ENCODE data around the gene TRIP12. TPM values are rescaled to one million over a fixed set of nuclear protein-coding genes. Genes with fewer than 3 reads are reported as not detected.

Gene TRIP12
- total RNA-seq, 2 donors from 2014 or later, result 194 to 200 TPM

DNA sequence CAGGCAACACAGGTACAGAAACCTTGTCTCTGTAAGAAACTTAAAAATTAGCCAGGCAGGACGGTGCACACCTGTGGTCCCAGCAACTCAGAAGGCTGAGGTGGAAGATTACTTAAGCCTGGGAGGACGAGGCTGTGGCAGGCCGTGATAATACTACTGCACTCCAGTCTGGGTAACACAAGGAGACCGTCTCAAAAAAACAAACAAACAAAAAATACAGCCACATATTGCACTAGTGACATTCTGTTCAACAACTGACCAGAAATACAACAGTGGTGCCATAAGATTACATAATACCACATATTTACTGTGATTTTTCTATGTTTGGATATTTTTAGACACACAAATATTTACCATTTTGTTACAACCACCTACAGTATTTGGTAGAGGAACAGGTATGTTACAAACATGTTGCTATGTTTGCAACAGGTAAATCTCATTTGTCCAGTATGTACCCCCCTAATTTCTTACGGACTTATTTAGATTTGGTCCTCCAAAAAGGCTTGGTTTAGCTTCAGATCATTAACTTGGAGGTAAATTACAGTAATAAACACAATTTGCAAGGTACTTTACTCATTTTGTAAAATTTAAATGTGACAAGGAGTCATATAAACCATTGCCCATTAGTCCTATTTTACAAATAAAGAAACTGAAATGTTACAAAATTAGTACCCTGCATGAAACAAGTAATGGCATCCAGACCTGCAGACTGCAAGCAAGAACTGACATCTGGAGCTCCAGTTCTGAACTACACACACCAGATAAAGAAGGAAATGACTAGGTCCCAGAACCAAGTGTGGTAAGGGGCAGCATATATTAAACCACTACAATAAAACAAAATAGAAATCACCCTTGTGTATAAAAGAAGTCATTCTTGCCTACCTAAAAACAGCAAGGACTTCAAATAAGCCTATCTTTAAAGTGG lies 36.8 kb downstream of the TRIP12 start:
- DNase-seq (ENCODE audit: low spot score), result no peak
- intact Hi-C loops (cut with DNase I), result loop anchor here in 1 of 2 donors (5.0 kb wide), 1 partner anchor 667 kb away; no protein-coding TSS in a partner anchor

DNA sequence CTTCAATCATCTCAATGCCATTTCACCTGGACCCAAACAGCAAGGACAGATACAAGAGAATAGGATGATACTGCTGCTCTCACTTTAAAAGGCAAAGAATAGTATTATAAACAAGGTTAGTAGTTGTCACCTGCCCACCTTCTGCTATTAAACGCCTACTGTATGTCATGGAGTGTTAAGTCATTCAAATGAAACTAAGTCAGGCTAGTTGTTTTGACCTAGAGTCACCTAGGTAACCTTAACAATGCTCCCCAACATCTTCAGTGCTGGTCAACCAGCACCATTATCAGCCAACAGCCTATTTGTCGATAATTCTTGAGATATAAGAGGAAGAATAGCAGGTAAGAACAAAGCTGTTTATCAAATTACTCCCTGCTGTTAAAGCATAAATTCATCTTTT lies 39.2 kb downstream of the TRIP12 start:
- intact Hi-C loops (cut with DNase I), result no loop called here
- no peak for DNase-seq (ENCODE audit: low spot score)

- intact Hi-C loops (cut with DNase I), result no loop called here
- DNase-seq (ENCODE audit: low spot score), result no peak
These were observed 40.8 kb downstream of the TRIP12 start for GRCh38 chr2:229880892-229881586.

DNA sequence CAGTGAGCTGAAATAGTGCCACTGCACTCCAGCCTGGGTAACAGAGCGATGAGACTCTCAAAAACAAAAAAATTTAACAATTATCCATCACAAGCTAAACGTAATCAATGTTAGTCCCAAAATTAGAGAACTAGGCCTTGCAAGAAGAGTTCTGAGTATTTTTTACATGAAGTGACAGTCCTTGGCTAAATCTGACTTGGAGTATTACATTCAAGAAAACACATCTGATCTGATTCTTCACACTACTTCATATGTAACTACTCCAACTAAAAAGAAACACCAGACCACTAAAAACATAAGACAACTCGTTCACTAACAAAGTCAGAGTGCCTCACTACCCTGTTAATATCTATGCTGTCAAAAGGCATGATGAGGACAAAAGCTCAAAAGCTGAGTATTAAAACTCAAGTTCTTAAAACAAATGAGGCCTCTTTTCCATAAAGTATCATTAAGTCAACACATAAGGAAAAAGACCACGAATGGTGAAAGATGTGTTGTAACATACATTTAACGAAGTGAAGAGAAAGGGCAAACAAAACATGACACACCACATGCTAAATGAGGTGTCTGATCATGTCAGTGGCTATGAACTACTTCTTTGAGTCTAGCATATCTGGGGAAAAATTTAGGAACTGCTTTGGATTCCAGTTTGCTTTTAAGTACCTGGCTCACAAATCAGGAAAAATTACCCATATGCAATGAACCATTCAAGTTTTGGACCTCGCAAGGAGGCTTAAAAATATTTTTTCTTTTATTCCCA lies 42.4 kb downstream of the TRIP12 start:
- DNase-seq (ENCODE audit: low spot score), result no peak
- intact Hi-C loops (cut with DNase I), result no loop called here

DNA sequence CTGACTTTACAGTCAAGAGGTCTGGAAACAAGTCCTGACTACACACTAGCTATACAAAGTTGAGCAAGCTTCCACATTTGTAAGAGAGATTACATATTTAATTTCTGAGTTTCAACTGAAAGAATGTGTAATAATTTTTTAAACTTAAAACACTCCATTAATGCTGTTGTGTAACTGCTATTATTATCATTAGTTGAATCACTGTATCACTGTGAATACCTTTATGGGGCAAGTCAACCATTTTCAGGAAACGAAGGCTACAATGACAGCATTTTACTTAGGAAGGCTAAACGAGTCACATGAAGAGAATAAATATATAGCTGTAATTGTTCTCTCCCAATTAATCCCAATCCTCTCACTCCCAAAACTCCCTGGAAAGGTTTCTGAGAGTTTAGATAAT lies 46.3 kb downstream of the TRIP12 start:
- DNase-seq (ENCODE audit: low spot score), result no peak
- intact Hi-C loops (cut with DNase I), result no loop called here

DNA sequence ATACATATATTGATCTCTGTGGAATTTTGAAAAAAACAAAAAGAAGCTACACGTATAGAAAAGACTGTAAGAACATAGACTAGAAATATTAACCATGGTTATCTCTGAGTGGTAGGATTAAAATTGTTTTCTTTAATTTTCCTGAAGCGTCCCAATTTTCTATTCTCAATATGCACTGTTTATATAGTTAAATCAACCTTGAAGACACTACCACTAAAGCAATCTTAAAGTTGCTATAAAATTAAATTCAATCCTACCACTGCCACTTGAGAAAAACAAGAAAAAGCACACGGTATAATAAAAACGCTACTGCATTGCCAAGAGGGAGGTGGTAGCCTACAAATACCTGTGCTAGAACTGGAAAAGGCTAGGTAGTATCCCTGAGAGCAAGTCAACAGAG lies 47.2 kb downstream of the TRIP12 start:
- intact Hi-C loops (cut with DNase I), result no loop called here
- DNase-seq (ENCODE audit: low spot score), result no peak

- intact Hi-C loops (cut with DNase I), result no loop called here
- DNase-seq (ENCODE audit: low spot score), result no peak
These were observed 48.7 kb downstream of the TRIP12 start for GRCh38 chr2:229873123-229873581.

GRCh38 chr2:229870903-229871656 lies 50.7 kb downstream of the TRIP12 start:
- DNase-seq (ENCODE audit: low spot score), result no peak
- intact Hi-C loops (cut with DNase I), result no loop called here

DNA sequence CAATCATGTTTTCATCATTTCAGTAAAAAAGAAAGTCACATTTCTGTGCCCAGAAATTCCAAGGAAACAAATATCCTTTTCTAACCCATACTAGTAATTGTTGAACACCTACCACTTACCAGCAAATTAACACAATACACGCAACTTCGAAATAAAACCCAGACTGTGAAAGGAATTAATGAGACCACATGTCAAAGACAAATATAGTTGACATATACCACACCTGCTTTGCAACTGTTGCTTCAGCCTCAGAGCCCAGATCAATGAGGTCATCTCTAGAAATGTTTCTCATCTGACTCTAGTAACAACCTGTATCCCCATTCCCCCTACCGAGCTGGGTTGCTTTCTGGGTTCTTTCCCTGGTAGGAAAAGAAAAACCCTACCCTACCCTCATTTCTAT lies 52.6 kb downstream of the TRIP12 start:
- DNase-seq (ENCODE audit: low spot score), result no peak
- intact Hi-C loops (cut with DNase I), result no loop called here

- intact Hi-C loops (cut with DNase I), result no loop called here
- no peak for DNase-seq (ENCODE audit: low spot score)
These were observed 53.0 kb downstream of the TRIP12 start for GRCh38 chr2:229868794-229869193.

- DNase-seq (ENCODE audit: low spot score), result no peak
- intact Hi-C loops (cut with DNase I), result no loop called here
These were observed 56.8 kb downstream of the TRIP12 start for GRCh38 chr2:229865033-229865432.

DNA sequence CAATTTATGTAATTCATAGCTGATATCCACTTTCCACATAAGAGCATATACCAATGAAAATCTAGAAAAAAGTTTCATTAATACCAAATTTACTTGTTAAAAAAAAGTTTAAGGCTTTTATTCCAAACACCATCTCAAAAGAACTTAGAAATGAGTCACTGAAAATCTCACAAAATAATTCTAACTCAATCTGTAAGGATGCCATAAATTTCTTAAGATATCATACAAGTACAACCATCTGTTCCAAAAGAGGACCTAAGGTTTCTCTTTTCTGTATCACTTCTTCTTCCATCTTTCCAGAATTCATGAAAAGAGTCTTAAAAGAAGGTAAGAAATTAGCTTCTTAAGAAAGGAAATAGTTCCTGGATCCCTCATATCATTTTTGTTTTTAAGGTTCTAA lies 60.4 kb downstream of the TRIP12 start:
- no peak for DNase-seq (ENCODE audit: low spot score)
- intact Hi-C loops (cut with DNase I), result no loop called here

GRCh38 chr2:229860334-229860733 lies 61.5 kb downstream of the TRIP12 start:
- intact Hi-C loops (cut with DNase I), result no loop called here
- no peak for DNase-seq (ENCODE audit: low spot score)

DNA sequence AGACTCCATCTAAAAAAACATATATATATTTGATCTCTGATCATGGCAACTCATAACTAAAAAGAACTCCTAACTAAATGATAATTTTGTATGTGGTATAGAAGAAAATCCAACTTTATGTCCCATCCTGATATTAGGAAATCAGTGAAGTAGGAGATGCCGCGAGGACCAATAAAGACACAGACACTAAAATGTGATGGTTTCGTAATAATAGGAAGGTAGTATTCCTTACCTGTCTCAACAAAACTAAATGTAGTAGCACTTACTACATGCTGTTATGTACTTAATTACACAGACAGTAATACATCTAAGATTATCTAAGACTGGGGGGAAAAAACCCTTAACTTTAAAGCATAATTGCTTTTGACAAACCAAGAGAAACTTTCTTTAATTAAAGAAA lies 63.5 kb downstream of the TRIP12 start:
- intact Hi-C loops (cut with DNase I), result no loop called here
- DNase-seq (ENCODE audit: low spot score), result no peak

DNA sequence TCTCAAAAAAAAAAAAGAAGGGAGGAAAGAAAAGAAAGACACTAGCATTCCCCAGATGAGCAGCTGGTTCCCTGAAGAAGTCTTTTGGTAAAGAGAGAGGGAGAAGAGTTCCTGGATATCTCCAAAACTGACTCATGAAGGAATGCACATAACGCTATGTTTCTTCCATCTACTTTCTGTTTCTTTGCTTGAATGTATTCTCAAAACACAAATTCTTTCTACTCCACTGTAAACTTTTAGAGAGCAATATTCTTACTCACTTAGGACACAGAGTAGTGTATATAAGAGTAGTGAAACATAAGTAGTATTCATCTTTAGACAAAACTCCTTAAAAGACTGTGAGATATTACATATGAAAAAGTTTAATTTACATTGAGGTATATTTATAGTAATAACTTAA lies 64.2 kb downstream of the TRIP12 start:
- intact Hi-C loops (cut with DNase I), result no loop called here

GRCh38 chr2:229856413-229856812 lies 65.4 kb downstream of the TRIP12 start:
- intact Hi-C loops (cut with DNase I), result no loop called here

More for the DNA sequence above, 64.2 kb downstream of the TRIP12 start:
- no peak for DNase-seq (ENCODE audit: low spot score)

DNA sequence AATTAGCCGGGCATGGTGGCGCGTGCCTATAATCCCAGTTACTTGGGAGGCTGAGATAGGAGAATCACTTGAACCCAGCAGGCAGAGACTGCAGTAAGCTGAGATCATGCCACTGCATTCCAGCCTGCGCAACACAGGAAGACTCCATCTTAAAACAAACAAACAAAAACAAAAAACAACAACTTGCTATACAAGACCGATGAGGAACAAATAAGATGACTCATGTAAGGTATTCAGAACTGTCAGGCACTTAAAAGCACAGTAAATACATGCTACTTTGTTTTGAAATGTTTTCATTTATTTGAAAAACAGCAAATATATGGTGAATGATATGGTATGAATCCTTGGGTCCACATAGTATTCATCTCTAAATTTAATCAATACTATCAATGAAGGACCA lies 66.7 kb downstream of the TRIP12 start:
- intact Hi-C loops (cut with DNase I), result no loop called here
- no peak for DNase-seq (ENCODE audit: low spot score)

More at GRCh38 chr2:229856413-229856812, 65.4 kb downstream of the TRIP12 start:
- no peak for DNase-seq (ENCODE audit: low spot score)

DNA sequence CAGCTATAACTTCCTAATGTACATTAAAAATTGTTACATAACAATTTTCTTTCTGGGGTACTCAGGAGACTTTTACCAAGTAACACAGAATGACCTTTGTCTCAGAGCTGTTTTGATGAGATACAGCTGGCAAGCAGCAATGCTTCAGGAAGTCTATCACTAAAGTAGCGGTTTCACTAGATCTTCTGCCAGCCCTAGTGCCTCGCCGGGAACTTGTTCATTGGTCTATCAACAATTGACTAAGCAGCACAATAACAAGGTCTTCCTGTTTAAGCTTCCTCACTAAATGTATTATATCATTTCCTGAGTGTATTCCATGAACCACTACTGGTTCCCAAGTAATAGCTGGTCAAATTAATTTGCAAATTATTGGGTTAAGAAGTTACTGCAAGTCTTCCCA lies 69.2 kb downstream of the TRIP12 start:
- intact Hi-C loops (cut with DNase I), result no loop called here
- no peak for DNase-seq (ENCODE audit: low spot score)

GRCh38 chr2:229851870-229852269 lies 69.9 kb downstream of the TRIP12 start:
- intact Hi-C loops (cut with DNase I), result no loop called here
- DNase-seq (ENCODE audit: low spot score), result no peak

Data from posterior vena cava (tissue), 2 donors.